Activated CD4-positive, CD25-positive, alpha-beta regulatory T cell treated with anti-CD3 and anti-CD28 coated beads, Interleukin-2, amount 50 U/mL, for 16 hours (primary cell): ENCODE data around the gene GOLGA6L10.
"Not testable (repeated sequence)": the region's sequence is repeated elsewhere in the genome, so short reads cannot be mapped to it uniquely, and the experiment has no call there.

Source experiments
- DNase-seq: peaks from one replicate; pipeline ENCODE4 v3.0.0-alpha.2; 2020; ENCODE audit warnings: low read depth, low spot score

The GOLGA6L10 gene

DNA sequence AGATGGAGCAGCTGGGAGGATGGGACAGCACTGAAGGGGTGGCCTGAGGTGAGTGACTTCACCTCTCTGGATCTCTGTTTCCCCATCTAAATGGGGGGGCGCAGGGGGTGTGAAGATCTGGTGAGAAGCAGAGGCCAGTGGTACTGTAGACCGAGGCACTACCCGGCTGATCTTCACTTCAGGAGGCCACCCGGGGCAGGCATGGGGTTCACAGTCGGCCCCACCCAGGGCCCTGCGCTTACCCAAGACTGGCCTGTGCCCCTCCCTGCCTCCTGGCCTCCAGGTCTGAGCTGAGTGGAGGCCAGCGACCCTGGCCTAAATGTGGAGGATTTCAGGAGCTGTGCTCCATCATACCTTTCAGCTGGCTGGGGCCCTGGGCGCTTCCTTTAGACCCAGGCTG lies 31.0 kb downstream of the GOLGA6L10 start:
- DNase-seq, result not testable (repeated sequence)

GRCh38 chr15:82317516-82317915 lies 31.8 kb downstream of the GOLGA6L10 start:
- DNase-seq, result not testable (repeated sequence)

DNA sequence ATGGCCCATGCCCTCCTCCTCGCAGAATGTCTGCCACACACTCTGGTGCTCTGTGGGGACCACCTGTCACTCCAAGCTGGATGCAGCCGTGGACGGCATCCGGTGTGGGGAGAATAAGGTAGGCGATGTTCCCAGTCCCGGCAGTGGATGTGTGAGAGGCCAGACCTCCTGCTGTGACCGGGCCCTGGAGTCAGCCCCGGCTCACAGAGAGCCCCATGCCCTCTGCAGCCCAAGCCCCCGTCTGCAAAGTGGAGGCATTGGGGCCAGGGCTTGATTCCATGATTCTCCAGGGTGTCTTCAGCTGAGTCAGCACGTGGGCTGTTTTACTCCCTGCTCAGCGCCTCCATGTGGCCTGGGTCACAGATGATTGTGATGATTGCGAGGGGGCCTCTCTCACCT lies 32.2 kb downstream of the GOLGA6L10 start:
- DNase-seq, result no peak

DNA sequence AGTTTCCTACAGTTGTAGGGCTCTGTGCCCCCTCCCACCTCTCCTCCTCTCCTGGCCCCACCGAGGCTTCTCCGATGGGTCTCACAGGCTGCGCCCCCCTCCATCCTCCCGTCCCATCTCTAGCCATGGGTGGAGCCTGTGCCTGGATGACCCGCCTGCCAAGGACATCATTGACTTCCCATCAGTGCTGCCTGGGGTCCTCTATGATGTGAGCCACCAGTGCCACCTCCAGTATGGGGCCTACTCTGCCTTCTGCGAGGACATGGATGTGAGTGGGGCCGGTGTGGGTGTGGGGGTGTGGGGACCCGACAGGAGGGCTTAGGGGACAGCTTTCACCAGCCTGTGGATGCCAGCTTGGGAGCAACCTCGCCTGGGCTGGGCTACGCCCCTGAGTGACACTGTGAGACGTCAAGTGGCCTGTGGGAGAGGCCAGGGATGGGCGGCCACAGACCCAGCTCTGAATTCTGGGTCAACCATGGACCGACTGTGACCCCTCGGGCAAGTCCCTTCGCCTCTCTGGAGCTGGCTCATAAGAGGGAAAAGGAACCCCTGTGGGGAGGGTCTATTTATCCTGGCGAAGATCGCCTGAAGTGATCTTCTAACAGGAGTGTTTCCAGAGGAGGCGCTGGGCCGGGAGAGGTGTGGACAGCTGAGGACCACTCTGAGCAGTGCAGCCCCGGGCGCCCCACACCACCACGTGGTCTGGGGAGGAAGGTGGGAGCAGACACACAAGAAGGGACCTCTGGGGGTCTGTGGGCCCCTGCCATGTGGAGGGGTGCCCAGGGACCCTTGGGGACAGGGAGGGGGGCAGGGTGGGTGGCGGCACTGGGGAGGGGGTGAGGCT lies 32.8 kb downstream of the GOLGA6L10 start:
- DNase-seq, result not testable (repeated sequence)

- DNase-seq, result no peak
Observed at GRCh38 chr15:82315519-82316246, 33.6 kb downstream of the GOLGA6L10 start.

- no peak for DNase-seq
Observed at GRCh38 chr15:82314769-82315518, 34.3 kb downstream of the GOLGA6L10 start.

DNA sequence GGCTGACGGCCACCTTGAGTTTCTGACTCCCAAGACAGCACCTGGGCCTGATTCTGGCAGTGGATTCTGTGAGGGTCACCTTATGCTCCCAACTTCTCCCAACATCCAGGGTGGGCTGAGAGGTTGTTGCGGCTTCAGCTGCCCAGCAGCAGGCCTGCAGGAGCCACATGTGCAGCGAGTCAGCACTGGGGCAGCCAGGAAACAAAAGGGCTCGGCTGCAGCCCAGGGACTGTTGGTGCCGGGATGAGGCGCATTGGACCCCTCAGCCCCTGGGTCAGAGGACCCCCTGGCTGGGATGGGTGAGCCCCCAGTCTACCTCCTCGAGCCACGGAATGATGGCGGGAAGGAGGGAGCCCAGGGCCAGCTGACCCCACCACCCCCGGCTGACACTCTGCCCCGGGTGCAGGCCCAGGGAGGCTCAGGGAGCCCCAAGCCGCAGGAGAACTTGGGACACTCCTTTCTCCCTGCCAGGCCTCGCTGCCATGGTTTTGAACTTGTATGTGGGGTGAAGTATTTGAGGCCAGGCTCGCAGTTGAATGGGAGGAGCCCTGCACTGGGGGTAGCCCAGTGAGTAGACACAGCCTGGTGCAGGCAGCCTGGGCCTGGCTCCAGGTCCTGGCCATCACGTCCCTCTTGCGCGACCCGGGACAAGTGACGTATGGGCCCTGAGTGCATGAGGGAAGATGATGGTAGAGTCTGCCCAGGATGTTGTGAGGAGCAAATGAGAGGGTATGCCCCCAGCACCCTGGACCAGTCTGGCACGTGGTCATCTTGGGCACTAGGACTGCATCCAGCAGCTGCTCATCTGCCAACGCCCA lies 35.1 kb downstream of the GOLGA6L10 start:
- not testable (repeated sequence) for DNase-seq

DNA sequence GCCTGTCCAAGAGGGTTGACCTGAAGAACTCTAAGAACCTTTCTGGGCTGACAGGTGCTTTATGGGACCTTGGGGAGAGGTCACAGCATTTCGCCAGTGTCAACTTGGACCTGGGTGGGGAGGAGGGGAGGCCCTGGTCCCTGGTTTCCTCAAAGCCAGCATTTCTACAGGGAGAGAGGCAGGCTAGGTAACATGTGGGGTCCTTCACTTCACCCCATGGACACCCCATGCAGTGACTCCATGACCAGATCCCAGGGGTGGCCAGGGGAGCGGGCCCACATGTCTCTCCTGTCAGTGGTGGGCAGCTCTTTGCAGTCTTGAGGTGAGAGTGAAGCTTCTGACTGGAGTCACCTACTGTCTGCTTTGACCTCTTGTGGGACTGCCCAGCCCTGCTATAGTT lies 35.8 kb downstream of the GOLGA6L10 start:
- DNase-seq, result no peak

GRCh38 chr15:82312586-82313349 lies 36.5 kb downstream of the GOLGA6L10 start:
- no peak for DNase-seq

GRCh38 chr15:82311321-82311720 lies 38.0 kb downstream of the GOLGA6L10 start:
- not testable (repeated sequence) for DNase-seq

- no peak for DNase-seq
Observed at GRCh38 chr15:82309802-82310201, 39.5 kb downstream of the GOLGA6L10 start.

DNA sequence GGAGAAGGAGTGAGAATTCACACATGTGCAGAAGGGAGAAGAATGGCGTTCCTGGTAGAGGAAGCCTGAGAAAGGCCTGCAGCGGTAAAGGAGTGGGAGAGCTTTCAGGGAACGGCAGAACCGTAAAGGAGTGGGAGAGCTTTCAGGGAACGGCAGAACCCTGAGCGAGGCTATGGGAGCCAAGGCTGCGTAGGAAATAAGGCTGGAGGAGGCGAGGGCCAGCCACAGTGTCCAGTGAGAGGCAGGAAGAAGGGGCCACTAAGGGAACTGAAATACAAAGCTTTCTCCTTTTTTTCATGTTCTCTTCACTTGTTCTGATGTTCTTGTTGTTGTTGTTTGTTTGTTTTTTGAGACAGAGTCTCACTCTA lies 41.6 kb downstream of the GOLGA6L10 start:
- DNase-seq, result no peak

GRCh38 chr15:82306791-82307713 lies 42.2 kb downstream of the GOLGA6L10 start:
- DNase-seq, result no peak

DNA sequence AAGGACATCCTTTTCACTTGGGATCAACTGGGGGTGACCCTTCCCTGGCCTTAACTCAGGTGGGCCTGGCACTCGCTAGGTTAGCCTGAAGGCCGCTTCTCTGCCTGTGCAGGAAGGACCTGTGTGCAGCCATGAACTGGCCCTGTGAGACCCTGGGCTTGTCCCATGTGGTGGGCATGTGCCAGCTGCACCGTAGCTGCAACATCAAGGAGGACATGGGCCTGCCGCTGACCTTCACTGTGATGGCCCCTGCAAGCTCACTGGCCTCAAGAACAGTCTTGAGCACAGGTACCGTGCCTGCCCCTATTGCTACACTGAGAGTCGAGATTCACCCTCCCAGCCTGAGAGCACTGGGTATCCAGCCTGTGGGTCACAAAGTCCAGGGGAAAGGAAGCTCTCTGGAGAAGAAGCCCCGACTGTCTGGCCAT lies 43.6 kb downstream of the GOLGA6L10 start:
- DNase-seq, result no peak

DNA sequence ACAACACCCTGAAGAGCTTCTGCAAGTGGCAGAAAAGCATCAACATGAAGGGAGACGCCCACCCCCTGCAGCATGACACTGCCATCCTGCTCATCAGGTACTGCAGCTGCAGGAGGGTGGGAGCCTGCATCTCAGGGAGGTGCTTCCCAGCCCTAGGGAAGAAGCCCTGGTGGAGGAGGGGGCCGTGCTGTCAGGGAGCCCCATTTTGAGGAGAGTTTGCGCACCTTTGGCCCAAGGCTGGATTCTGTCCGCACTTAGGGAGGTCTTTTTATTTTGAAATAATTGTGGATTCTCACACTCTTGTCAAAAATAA lies 44.5 kb downstream of the GOLGA6L10 start:
- DNase-seq, result no peak

GRCh38 chr15:82303956-82304777 lies 45.1 kb downstream of the GOLGA6L10 start:
- no peak for DNase-seq

- DNase-seq, result no peak
Observed at GRCh38 chr15:82301296-82302016, 47.8 kb downstream of the GOLGA6L10 start.

- DNase-seq, result no peak
Observed at GRCh38 chr15:82300883-82301282, 48.4 kb downstream of the GOLGA6L10 start.
